MM.1S (cell line): ENCODE measurements around the gene ZDHHC11.

Source experiments
- EZH2 ChIP-seq: fragments of 300-600 bp; sonication (generic); optimal IDR thresholded peaks from 2 replicates; pipeline ENCODE3; 2017; ENCODE audit warnings: low read depth, mild to moderate bottlenecking, antibody characterized with exemption, low read length, mixed read lengths
- TF ChIP-seq, protein P1 (sequence below): fragments of 300-600 bp; sonication (generic); IDR thresholded peaks from 2 replicates; pipeline ENCODE4 v1.5.1; 2016; ENCODE audit warnings: antibody characterized with exemption, low read length, mixed read lengths

DNA sequence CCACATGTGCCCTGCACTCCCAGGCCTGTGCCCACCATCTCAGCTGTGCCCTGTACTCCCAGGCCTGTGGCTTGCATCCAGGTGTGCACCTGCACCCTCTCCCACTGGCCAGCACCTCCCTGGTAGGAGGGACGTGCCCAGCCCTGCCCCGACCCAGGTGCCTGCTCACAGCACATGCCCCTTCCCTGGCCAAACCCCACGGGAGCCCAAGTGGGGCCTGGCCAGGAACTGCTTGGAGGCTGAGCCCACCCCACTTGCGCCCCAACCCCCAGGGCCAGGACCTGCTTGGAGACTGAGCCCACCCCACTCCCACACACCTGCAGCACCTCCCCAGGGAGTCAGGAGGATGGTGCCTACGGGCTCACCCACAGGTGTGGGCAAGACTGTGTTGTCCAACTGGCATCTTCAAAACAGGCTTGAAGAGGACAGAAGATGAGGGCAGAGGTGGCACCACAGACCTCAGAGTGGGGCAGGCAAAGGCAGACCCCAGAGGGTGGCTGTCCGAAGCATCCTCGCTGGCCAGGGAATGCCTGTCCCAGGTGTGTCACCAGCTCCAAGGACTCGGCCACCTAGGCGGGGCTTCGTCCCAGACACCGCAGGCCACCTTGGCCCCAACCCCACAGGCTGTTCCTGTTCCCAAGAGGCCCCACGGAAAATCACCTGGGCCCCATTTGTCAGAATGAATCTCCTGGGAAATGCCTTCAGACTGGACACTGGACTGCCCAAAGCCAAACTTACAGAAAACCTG is 77.1 kb downstream of the ZDHHC11 start:
- TF ChIP-seq, protein P1, sequence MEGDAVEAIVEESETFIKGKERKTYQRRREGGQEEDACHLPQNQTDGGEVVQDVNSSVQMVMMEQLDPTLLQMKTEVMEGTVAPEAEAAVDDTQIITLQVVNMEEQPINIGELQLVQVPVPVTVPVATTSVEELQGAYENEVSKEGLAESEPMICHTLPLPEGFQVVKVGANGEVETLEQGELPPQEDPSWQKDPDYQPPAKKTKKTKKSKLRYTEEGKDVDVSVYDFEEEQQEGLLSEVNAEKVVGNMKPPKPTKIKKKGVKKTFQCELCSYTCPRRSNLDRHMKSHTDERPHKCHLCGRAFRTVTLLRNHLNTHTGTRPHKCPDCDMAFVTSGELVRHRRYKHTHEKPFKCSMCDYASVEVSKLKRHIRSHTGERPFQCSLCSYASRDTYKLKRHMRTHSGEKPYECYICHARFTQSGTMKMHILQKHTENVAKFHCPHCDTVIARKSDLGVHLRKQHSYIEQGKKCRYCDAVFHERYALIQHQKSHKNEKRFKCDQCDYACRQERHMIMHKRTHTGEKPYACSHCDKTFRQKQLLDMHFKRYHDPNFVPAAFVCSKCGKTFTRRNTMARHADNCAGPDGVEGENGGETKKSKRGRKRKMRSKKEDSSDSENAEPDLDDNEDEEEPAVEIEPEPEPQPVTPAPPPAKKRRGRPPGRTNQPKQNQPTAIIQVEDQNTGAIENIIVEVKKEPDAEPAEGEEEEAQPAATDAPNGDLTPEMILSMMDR = no peak
- TF ChIP-seq EZH2 = no peak
